ENCODE measurements around the gene HHAT.

The HHAT gene

DNA sequence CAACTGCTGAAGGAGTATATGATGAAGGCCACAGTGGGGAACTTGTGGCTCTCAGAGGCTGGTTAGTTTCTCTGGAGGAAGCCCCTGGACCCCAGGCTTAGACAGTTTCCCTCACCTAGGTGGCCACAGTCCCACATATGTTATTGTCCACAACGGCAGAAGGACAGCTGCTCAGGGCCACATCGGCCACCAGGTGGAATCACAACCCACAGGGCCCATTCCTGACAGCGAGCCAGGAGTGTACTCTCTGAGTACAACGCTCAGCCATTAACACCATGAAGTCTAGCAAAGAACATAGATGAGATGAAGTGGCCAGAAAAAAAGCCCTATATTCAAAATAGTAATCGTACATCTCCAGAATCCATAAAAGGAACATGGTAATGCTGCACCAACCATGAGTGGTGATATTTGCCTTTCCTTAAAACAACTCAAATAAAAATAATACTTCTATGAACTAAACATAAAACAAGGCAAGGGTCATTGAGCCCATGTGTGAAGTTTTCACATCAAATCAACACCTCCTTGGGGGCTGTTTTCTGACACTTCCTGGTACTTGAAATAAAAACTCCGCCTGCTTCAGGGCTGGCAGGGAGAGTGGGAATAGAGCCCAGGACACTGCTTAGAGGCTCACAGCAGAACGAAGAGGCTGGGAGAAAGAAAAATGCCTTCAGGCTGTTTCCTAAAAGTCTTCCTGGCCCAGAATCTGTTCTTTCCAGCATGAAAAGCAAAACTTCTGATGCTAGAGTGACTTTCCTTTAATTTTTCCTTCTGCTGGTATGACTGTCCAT lies 383.3 kb downstream of the HHAT start:
- FAIRE-seq (no peak), DNase-seq (ENCODE audit: insufficient read length, low spot score) (no peak)
- TF ChIP-seq, protein P1, sequence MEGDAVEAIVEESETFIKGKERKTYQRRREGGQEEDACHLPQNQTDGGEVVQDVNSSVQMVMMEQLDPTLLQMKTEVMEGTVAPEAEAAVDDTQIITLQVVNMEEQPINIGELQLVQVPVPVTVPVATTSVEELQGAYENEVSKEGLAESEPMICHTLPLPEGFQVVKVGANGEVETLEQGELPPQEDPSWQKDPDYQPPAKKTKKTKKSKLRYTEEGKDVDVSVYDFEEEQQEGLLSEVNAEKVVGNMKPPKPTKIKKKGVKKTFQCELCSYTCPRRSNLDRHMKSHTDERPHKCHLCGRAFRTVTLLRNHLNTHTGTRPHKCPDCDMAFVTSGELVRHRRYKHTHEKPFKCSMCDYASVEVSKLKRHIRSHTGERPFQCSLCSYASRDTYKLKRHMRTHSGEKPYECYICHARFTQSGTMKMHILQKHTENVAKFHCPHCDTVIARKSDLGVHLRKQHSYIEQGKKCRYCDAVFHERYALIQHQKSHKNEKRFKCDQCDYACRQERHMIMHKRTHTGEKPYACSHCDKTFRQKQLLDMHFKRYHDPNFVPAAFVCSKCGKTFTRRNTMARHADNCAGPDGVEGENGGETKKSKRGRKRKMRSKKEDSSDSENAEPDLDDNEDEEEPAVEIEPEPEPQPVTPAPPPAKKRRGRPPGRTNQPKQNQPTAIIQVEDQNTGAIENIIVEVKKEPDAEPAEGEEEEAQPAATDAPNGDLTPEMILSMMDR (IDR thresholded peaks at IDR 0.05; ENCODE audit: insufficient read depth, missing control alignments) = peak; percentile 8

DNA sequence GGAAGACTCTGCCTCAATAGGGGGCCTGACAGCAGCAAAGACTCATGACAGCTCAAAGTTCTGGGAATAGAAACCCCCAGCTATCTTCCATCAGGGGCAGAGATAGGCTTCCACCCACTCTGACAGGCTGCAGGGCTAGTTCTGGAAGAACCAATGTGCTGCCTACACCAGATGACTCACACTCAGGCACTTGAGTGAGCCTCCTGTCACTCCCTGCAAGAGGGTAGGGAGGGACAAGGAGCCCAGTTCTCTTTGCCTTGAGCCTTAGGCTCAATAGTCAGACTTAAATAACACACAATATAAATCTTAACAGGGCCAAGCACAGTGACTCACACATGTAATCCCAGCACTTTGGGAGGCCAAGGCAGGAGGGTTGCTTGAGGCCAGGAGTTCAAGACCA lies 386.4 kb downstream of the HHAT start:
- FAIRE-seq (no peak), DNase-seq (ENCODE audit: insufficient read length, low spot score) (no peak)
- TF ChIP-seq, protein P1 (IDR thresholded peaks at IDR 0.05; ENCODE audit: insufficient read depth, missing control alignments) = no peak

DNA sequence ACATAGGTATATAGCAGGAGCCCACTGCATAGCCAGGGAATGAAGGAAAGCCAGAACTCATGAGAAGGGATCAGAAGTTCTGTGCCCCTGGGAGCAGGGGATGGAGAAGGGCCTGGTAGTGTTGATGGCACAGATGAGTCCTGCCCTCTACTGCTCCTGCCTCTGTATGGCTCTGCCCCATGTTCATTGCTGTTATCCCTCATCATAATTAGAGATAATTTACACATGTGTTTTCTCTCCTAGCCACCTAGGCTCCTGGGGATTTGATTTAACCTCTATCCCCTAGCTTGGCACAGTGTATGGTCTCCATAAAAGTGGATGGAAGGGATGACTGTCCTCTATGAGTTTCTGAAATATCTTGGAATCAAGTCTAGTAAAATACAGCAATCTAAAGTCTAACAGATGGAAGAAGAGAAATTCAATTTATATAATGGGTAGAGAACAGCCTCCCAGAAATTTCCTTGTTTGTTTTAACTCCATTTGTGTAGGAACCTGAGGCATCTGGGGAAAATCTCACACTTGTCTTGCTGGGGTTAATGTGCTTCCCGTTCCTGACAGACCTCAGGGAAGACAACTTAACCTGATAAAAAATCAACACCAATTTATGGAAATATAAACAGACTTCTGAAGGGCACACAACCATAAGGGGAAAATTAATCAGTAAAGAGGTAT lies 393.8 kb downstream of the HHAT start:
- peak; percentile 61 for FAIRE-seq
- DNase-seq (ENCODE audit: insufficient read length, low spot score) = no peak
- TF ChIP-seq, protein P1 (IDR thresholded peaks at IDR 0.05; ENCODE audit: insufficient read depth, missing control alignments) = no peak

DNA sequence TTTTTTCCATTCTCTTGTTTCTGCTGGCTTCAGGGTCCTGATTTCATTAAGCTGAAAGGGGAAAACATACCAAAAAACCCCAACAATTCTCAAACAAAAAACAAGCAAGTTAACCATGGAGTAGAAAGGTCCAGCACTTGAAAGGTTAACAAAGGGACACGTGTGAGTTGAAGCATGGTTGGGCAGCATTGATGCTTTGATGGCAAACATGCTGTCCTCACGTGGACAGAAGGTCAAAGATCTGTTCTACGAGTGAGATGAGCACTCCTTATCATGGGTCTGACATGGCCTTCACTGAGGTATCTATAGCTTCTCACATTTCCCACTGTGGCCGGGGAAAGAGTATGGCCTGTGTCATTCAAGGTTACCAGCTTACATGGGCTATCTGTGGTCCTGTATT lies 394.9 kb downstream of the HHAT start:
- DNase-seq (ENCODE audit: insufficient read length, low spot score) (no peak), FAIRE-seq (no peak)
- TF ChIP-seq, protein P1 (IDR thresholded peaks at IDR 0.05; ENCODE audit: insufficient read depth, missing control alignments) = no peak

GRCh38 chr1:210724768-210725167 lies 396.1 kb downstream of the HHAT start:
- DNase-seq (ENCODE audit: insufficient read length, low spot score) (no peak), FAIRE-seq (peak; percentile 29)
- TF ChIP-seq, protein P1 (IDR thresholded peaks at IDR 0.05; ENCODE audit: insufficient read depth, missing control alignments) = no peak

All from D721Med (cell line).